Right lobe of liver (tissue), 4 donors: ENCODE data around the gene HECW1.

Experiments used
- CTCF ChIP-seq, 4 donors: fragments of 200-600 bp in 3 of 4; fragments of 450-650 bp in 1 of 4; IDR thresholded peaks; one replicate each; pipeline versions ENCODE4 v1.5.1 to v1.8.0; 2016 to 2022; ENCODE audit warnings: antibody characterized with exemption in 4 of 4, mild to moderate bottlenecking in 2 of 4
- POLR2A ChIP-seq: fragments of 450-650 bp; IDR thresholded peaks from one replicate; pipeline ENCODE4 v1.6.1; 2017; ENCODE audit warnings: antibody characterized with exemption, mild to moderate bottlenecking
- donor health status: DM: no; HTN: no; CAD: no.
- donor health status: DM: no; HTN: no; CAD: no.
- donor health status: DM: no; HTN: yes; CAD: no.

- TF ChIP-seq CTCF (IDR thresholded peaks at IDR 0.05) (no peak), POLR2A (no peak)
These were observed 6.8 kb upstream of the HECW1 start for GRCh38 chr7:43105521-43106120.
